Skeletal muscle cell (primary cell): ENCODE measurements around the gene TMEM271.

Experiments used
- DNase-seq: peaks from one replicate; pipeline ENCODE4 v3.0.0-alpha.2; 2010; ENCODE audit warnings: low read depth
- H3K4me3 ChIP-seq: 2 replicates; pipeline ENCODE4 v1.5.1; 2011; ENCODE audit warnings: low read depth, mild to moderate bottlenecking, control low read depth, low read length, moderate library complexity

The TMEM271 gene

DNA sequence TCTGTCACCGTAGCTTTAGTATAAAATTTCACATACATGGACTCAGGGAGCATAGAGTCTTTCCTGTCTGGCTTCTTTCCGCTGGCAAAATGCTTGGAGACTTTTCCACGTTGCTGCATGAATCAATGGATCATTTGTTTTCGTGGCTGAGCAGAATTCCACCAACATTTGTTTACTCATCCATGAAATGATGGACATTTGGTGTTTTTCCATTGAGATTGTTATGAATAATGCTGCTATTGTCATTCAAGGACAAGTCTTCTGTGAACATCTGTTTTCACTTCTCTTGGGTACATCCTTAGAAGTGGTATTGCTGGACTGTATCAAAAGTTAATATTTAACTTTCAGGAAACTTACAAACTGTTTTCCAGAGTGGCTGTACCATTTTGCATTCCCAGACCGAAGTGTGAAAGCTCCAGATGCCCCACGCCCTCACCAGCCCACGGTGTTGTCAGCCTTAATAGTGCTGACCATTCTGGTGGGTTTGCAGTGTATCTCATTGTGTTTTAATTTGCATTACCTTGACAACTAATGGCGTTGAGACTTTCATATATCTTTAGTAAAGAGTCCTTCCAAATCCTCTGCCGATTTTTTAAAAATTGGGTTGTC is 5.8 kb upstream of the TMEM271 start:
- DNase-seq: no peak
- H3K4me3 ChIP-seq: no peak overlapping the region

DNA sequence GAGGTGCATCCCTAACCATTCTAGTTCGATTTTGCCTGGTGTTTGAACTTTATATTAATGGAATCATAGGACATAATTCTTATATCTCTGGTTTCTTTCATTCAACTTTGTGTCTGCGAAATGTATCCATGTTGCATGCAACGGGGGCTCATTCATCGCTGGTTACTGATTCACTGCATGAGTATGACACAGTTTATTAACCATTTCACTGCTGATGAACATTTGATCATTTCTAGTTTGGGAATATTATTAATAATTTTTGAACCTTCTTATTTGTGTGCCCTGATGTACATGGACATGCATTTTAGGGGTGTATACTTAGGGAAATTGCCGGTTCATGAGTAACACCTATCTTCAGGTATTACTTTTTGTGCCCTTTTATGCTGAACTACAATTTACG is 5.1 kb upstream of the TMEM271 start:
- no peak overlapping the region for H3K4me3 ChIP-seq
- no peak for DNase-seq

DNA sequence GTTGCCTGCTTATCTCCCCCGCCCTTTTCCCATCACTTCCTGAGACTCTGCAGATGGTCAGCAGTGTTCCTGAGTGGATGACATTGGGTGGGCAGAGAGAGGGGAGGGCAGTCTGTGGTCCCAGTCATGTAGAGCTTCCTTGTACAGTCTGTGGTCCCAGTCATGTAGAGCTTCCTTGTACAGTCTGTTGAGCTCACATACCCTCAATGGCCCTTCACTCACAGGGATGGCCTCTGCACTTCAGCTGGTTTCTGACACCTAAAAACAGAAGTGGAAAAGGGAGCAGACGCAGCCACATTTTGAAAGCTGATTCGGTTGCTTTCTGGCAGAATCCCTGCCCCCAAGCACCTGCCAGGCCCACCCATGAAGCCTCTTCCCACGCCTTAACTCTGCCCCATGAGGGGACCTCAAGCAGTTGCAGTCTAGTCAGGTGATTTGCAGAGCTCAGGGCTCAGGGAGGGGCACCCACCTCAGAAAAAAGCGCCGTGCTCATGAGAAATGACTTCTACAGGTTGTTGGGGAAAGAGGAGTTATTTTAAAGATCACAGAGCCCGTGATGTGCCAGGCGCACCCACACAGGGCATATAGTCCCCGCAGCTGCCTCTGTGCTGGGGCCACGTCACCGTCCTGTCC is 3.6 kb upstream of the TMEM271 start:
- H3K4me3 ChIP-seq: no peak overlapping the region

DNA sequence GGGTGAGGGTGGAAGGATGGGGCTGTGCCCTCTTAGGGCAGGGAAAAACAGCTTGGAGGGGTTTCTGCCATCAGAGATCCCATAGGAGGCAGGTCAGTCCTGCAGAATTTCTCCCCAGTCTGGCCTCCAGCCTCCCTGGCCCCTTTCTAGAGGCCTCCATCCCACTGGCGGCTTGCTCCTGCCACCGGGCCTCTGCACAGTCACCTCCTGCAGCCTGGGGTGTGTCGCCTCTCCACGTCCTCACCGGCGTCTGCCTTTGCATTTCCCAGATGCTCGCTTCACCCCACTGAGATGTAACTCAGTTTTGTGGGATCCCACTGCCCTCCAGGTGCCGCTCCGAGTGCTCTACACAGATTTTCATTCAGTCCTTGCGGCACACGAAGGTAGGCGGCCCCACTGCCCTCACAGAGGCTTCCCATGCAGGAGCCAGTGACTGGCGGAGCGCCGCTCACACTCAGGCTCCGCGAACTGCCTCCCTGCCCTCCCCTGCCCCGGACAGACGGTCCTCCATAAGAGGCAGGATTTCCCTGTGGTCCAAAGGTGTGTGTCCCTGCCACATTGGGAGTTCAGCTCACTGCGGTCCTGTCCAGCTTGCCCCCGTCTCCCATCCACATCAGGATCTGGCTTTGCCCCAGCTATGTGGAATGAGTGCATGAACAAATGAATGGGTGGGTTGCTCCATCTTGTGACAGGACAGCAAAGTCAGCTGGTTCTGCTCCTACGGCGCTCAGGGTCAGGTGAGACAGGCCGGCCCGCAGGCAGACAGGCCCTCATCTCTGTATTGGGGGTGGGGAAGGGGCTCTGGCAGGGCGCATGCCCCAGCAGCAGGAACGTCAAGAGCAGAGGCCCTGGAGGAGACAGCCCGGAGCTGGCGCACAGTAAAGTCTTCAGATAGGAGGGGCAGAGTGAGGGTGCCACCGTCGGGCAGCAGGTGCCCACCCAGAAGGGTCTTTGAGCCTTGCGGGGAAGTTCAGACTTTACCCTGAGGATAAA is 2.7 kb upstream of the TMEM271 start:
- H3K4me3 ChIP-seq: no peak overlapping the region
- DNase-seq: no peak

More for the DNA sequence above, 3.6 kb upstream of the TMEM271 start:
- DNase-seq: no peak

DNA sequence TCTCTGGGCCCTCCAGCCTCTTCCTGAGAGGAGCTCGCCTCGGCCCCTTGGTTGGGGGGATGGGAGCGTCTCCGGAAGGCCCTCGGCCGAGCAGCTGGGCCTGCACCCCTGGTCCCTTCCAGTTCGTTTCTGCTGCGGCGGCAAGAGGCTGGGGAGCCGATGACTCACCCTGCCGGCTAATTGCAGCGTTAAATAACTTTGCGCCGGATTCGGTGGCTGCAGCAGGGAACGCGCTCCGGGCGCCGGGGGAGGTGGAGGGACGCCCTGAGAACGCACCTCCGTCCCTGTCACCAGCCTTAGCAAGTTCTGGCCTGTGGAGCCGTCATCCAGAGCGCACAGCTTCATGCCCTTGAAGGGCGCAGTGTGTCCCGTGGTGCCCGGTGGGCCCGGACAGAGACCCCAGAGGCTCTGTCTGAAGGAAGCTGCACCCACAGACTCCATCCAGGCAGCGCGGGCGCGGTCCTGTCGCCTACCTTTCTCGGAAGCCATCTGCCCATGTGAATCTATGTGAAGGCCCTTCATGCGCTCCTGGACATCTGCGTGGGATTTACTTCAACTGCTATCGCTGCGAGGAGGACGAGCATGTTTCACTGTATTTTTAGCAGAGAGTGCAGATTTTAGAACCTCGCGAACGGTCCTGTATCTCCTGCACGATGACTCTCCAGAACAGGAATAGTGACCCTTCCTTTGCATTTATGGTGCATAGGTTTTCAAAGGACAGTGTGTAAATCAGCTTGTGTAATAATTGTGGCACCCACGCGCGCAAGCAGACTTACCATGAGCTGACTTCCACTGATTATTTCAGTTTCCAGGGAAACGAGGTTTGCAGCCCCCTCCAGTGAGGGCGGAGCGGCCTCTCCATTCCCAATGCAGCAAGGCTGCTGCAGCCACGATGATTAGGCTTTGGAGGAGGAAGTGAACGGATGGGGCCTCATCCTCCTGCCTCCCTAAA is 1.7 kb upstream of the TMEM271 start:
- no peak for DNase-seq
- H3K4me3 ChIP-seq: peak overlapping the region; percentile 8

DNA sequence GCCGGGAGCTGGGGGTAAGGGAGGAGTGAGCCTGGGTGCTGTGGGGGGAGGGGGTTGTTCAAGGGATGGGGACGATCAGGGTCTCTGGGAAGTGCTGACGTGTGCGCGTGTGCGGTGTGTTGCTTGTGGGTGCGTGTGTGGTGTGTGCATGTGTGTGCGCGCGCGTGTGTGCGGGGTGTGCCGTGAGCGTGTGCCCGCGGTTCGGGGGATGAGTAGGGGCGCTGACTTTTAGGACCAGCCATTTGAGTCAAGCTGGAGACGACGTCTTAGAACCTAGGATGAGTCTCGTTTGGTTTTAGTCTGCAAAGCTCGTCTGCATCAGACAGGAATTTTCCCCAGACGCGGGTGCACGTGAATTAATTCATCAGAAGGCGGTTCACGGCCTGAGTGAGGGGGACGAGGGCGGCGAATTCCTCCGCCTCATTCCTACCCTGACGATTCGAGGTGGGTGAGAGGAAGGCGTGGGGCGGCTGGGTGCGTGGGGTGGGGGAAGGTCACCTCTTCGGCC is 950 bp upstream of the TMEM271 start:
- DNase-seq: no peak
- peak overlapping the region; percentile 8 for H3K4me3 ChIP-seq

DNA sequence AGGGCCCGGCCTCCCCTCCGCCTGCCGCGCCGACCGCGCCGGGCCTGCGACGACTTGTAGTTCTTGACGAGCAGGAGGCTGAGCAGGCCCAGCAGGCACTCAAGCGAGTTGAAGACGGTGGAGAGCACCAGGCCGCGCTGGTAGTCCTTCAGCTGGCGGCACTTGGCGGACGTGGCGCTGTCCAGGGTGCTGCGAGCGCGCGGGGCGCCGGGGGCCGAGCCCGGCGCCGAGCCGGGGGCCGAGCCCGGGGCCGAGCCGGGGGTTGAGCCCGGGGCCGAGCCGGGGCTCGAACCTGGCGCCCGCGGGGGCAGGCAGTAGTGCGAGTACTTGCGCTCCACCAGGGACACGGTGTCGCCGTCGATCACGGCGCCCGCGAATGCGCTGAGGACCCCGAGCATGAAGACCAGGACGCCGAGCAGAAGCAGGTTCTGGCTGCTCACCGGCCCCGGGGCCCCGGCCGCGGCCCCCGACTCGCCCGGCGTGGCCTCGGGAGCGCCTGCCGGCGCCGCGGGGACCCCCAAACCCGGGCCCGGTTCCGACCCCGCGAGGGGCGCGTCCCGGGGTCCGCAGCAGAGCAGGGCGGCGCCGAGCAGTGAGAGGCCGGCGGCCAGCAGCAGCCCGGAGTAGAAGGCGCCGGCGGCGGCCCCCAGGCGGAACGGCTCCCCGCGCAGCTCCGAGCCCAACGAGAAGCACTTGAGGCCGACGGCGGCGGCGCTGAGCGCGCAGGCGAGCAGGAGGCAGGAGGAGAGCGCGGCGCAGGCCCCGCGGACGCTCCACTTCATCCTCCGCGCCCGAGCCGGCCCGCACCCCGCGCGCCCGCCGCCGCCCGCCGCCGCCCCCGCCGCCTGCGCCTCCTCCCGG is 584 bp downstream of the TMEM271 start:
- H3K4me3 ChIP-seq: no peak overlapping the region
- DNase-seq: peak; percentile 20

DNA sequence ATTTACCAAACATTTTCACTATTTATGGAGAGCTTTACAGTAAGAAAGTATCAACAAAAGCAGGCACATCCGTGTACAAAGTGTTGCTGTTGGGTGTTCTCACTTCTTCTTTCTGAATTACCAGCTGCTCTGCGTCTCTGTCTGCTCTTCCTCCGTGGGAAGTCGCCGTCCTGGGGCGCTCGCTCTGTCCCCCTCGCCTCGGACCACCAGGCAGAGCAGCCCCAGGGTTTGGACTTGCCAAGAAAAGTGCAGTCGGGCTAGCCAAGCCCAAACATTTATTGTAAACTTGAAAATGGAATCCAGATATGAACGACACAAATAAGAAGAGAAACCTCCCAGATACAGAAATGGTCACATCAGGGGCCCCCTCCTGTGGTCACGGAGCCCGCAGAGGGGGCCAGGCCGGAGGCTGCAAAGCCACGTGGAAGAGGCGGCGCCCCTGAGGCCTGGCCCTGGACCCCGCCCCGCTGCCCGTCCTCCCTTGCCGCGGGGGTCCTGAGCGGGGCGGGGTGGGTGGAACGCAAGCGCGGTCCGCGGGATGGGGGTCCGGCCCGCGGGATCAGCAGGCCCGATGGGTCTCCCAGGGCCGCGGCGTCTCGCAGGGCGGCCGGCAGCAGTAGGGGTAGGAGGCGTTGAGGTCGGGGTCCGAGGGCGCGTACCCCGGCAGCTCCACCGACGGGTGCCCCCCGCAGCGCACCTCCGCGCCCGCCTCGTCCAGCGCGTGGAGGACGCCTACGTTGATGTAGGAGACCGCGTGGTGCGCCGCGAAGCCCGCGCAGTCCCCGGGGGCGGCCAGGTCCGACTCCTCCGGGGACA is 1.5 kb downstream of the TMEM271 start:
- no peak overlapping the region for H3K4me3 ChIP-seq
- DNase-seq: no peak

DNA sequence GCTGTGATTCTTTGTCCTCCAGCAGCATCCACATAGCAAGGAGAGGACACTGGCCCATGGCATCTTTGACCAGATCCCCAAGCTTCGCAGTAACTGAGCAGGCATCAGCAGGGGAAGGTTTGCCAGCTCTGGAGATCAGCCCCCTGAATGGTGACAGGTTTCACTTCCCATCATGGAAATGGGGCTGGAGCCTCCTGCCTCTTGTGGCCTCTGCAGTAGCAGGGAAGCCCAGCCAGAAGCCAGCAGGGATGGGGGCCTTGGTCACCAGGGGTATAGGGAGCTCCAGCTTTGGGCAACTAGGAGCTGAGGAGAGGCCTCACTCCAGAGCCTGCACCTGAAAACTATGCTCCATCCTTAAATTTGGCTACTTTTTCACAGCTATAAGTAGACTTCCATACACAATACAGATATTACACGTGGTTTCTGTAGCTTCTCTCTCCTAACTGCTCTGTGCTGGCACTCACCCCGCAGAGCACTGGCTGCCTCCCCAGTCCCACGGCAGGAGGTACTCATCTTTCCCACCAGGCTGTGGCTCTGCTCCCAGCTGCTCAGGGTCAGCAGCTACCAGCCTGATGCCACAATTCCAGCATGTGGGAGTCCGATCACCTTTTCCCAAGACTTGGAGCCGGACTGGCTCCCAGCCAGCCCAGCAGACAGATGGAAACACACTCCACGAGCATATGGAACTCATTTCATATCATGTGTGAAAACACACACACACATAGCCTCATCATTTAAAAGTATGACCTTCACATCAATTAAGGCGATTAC is 2.8 kb downstream of the TMEM271 start:
- no peak for DNase-seq
- H3K4me3 ChIP-seq: no peak overlapping the region

DNA sequence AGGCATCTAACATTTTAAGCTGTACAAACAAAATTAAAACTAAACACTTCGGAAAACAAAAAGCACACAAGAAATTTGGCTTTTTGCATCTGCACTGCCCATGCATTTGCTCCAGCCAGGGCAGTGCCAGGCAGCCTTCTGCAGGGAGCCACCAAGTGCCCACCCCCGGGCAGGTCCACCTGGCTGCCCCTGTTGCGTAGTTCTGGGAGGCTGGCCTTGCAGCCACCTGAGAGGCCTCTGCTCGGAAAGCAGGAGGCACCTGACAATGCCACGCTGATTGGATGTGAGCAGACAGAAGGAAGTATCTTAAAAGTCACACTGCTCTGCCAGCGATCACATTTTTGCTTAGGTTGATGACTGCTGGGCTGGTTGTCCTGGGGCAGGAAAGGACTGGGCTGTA is 3.5 kb downstream of the TMEM271 start:
- no peak for DNase-seq
- no peak overlapping the region for H3K4me3 ChIP-seq

DNA sequence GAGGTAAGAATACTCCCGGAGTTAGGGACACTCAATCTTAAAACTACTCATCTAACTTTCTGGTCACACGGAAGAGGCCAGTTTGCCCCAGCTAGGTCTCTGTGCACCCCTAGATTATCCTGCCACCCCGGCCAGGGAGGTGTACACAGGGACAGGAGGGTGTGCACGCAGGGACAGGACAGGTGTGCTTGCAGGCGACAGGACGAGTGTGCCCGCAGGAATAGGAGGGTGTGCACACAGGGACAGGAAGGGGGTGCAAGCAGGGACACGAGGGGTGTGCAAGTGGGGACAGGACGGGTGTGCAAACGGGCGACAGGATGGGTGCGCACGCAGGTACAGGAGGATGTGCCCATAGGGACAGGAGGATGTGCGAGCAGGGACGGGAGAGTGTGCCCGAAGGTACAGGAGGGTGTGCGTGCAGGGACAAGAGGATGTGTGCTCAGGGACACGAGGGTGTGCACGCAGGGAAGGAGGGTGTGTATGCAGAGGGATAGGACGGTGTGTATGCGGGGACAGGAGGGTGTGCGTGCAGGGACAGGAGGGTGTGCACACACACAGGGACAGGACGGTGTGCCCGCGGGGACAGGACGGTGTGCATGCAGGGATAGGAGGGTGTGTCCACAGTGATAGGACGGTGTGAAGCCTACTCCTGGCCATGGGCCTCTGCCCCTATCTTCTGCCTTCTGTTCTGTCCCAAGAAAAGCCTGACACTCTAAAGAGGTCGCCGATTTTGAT is 4.1 kb downstream of the TMEM271 start:
- H3K4me3 ChIP-seq: no peak overlapping the region
- no peak for DNase-seq

DNA sequence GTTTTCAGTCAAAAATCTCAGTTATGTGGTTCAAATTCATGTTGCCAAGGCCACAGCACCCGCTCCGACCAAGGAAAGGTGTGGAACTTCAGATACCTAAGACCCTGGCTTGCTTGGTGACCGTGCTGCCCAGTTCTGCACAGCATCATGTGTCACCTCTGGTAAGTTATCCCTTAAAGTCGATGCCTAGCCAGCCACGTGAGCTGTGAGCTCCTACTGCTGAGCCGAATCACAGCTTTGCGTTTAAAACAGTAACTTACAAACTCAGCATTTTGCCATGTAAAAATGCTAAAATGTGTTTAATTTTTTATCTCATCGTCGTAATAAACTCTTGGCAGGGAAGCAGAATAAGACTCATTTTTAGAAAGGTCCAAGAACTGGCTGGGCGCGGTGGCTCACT is 5.3 kb downstream of the TMEM271 start:
- DNase-seq: no peak
- H3K4me3 ChIP-seq: no peak overlapping the region

DNA sequence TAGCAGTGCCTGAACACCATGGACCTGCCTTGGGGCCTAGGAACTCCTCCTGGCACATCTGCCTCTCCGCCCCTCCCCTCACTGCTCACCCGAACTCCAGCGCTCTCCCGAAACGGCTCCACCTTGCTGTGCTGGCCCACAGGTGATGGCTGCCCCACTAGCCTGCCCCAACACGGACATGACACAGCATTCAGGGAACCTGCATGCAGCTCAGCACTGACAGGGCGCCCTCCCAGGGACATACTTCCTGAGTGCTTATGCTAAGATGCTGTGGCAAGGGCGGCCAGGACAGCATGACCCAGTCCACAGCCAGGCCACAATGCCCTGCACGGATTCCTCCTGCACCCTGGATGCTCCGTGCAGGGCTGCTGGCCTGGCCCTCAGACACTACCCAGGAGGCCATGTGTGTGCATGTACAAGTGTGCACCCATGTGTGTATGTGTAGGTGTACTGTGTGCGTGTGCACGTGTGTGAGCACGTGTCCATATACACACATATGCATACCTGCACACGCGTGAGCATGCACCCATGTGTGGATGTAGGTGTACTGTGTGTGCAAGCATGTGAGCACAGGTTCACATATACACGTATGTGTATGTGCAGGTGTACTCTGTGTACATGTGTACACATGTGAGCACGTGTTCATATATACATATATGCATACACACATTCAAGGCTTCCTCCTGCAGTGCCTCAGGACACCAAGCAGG is 6.0 kb downstream of the TMEM271 start:
- no peak overlapping the region for H3K4me3 ChIP-seq
- DNase-seq: no peak

DNA sequence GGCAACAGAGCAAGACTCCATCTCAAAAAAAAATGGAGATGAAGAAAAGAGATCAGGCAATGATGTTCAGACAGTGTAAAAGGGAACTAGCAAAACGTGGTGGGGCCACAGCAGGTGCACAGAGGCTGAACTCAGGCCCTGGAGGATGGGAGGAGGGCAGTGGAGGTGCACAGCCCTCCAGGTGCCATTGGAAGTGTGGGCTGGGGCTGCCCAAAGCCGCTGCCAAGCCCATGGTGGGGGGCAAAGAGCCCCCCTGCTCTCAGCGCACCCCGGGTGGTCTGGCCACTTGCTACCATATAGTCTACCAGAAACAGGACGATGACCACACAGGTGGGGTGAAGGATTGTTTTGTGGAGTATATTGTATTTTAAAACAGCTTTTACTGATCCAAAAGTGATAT is 7.1 kb downstream of the TMEM271 start:
- no peak overlapping the region for H3K4me3 ChIP-seq
- DNase-seq: no peak

DNA sequence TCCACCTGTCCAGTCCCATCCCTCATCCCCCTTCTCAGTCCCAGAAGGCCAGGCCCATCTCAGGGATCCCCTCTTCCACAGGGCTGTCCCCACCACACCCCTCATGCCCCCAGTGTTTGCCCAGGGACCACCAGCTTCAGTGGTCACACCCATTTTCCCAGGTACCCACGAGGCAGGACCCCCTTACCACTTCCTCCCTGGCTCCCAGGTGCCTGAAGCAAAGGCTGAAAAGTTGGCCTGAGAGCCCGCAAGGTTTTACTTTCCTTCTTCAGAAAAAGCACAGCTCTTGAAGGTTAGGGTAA is 7.8 kb downstream of the TMEM271 start:
- no peak overlapping the region for H3K4me3 ChIP-seq
- DNase-seq: no peak
